GM10266 (cell line): ENCODE measurements around the gene MAD1L1.
"Not testable (repeated sequence)": the region's sequence is repeated elsewhere in the genome, so short reads cannot be mapped to it uniquely, and the experiment has no call there.

Experiments
- DNase-seq: peaks from one replicate; pipeline ENCODE4 v3.0.0; 2012; ENCODE audit errors: extremely low spot score
- CTCF ChIP-seq: IDR thresholded peaks from 2 replicates; pipeline ENCODE4 v1.5.1; 2012; ENCODE audit warnings: mild to moderate bottlenecking, low read depth; ENCODE audit not compliant: control insufficient read depth, insufficient read depth; ENCODE audit errors: missing control alignments

The MAD1L1 gene

GRCh38 chr7:2275101-2275500 lies 42.4 kb upstream of the MAD1L1 start:
- TF ChIP-seq CTCF: no peak
- DNase-seq: no peak

- TF ChIP-seq CTCF: no peak
- DNase-seq: no peak
These were observed 41.9 kb upstream of the MAD1L1 start for GRCh38 chr7:2274666-2275065.

GRCh38 chr7:2273866-2274265 lies 41.1 kb upstream of the MAD1L1 start:
- DNase-seq: no peak

GRCh38 chr7:2272031-2272430 lies 39.3 kb upstream of the MAD1L1 start:
- TF ChIP-seq CTCF: no peak

More at GRCh38 chr7:2273866-2274265, 41.1 kb upstream of the MAD1L1 start:
- TF ChIP-seq CTCF: no peak

GRCh38 chr7:2271273-2272026 lies 38.7 kb upstream of the MAD1L1 start:
- DNase-seq: no peak
- no peak for TF ChIP-seq CTCF

More at GRCh38 chr7:2272031-2272430, 39.3 kb upstream of the MAD1L1 start:
- no peak for DNase-seq

GRCh38 chr7:2270495-2270894 lies 37.8 kb upstream of the MAD1L1 start:
- no peak for TF ChIP-seq CTCF
- no peak for DNase-seq

GRCh38 chr7:2269991-2270460 lies 37.3 kb upstream of the MAD1L1 start:
- no peak for DNase-seq

GRCh38 chr7:2269089-2269990 lies 36.6 kb upstream of the MAD1L1 start:
- DNase-seq: not testable (repeated sequence)

More at GRCh38 chr7:2269991-2270460, 37.3 kb upstream of the MAD1L1 start:
- TF ChIP-seq CTCF: no peak
